Measurements from ENCODE around the gene ATP9A. TPM values are rescaled to one million over a fixed set of nuclear protein-coding genes. Genes with fewer than 3 reads are reported as not detected.

ATP9A gene
- total RNA-seq (2013; cell fraction: nucleolus; rRNA removed) = 0.07 and 0.13 TPM in 2 replicates
- total RNA-seq (2014; rRNA removed) = 0.11 TPM in 2 replicates
- total RNA-seq (2014; rRNA removed; fragmentation: Illumina TruSeq; extraction: Trizol) = 0.04 and 0.14 TPM in 2 replicates
- 0.31 and 0.37 TPM in 2 replicates for total RNA-seq (2021)
- polyA plus RNA-seq (2011; ENCODE audit: low read depth) = 0.14 TPM
- 0.81 and 0.98 TPM in 2 replicates for polyA plus RNA-seq (2011; rRNA removed)
- 0.64 and 0.75 TPM in 2 replicates for polyA plus RNA-seq (2011; cell fraction: cytosol; rRNA removed)
- polyA plus RNA-seq (2011; cell fraction: nucleus; rRNA removed) = 0.59 and 1.1 TPM in 2 replicates
- 0.24 and 0.41 TPM in 2 replicates for polyA plus RNA-seq (2012)
- polyA plus RNA-seq (2014; fragmentation: Illumina TruSeq; extraction: Trizol) = 0.10 and 0.16 TPM in 2 replicates
- polyA plus RNA-seq (2014; fragmentation: Nextera tagmentation; extraction: Ambion mirVana) = under 1 TPM; 0.03 to 0.04 TPM
- polyA plus RNA-seq (2014; rRNA removed) = 0.10 and 0.13 TPM in 2 replicates
- polyA plus RNA-seq (2016; fragmentation: Nextera tagmentation; extraction: Ambion mirVana) = under 1 TPM; 0.15 to 0.16 TPM
- 1.1 and 2.3 TPM in 2 replicates for polyA minus RNA-seq (2011; rRNA and poly(A)+ RNA removed)
- 0.52 and 0.80 TPM in 2 replicates for polyA minus RNA-seq (2011; cell fraction: cytosol; rRNA and poly(A)+ RNA removed)
- 0.24 and 0.38 TPM in 2 replicates for polyA minus RNA-seq (2011; cell fraction: nucleus; rRNA and poly(A)+ RNA removed)
- percentile 11 among the genes with signal in this experiment for Bru-seq, nascent RNA
- BruChase-seq, experiment 1, labeled RNA remaining after a 6-hour chase = percentile 9 among the genes with signal in this experiment
- percentile 14 among the genes with signal in this experiment for BruChase-seq, experiment 2, labeled RNA remaining after a 2-hour chase
- long read RNA-seq, experiment 1, partial matches to known transcripts = 1 of 1 reads
- long read RNA-seq, experiment 1, other reads (novel, unspliced or antisense) = 0 of 1 reads
- long read RNA-seq, experiment 2, partial matches to known transcripts = 0 of 4 reads
- long read RNA-seq, experiment 2, other reads (novel, unspliced or antisense) = 4 of 4 reads

GRCh38 chr20:51767867-51768758, at the start of gene ATP9A:
Gene ATP9A, minus strand, starts transcription at chr20:51768390. Its CDS starts 21 bp downstream, at chr20:51768369.
- H3K4me2 ChIP-seq (ENCODE audit: control insufficient read depth, insufficient read depth) = peak within 1 kb of the TSS; percentile 48
- no peaks in the 10 kb centered on the region for H3K79me2 ChIP-seq (ENCODE audit: control insufficient read depth, insufficient read depth, low read length)
- no peaks in the 10 kb centered on the region for H3K4me1 ChIP-seq (ENCODE audit: control insufficient read depth, insufficient read depth, low read length)
- peaks cover 3 to 5% of the 10 kb centered on the region in 2 experiments; a peak in 2 of 4 replicates for H3K27me3 ChIP-seq (replicated peaks in 1 of 2; ENCODE audit: control insufficient read depth in 2 of 2, insufficient read depth in 2 of 2, low read length in 1 of 2)
- ChIA-PET RAD21 (ENCODE audit: unreplicated experiment) (no interaction called here), CTCF (no interaction called here), POLR2A (no interaction called here), SMC1A (ENCODE audit: uncharacterized antibody, unreplicated experiment) (no interaction called here)
- no peak within 1 kb of the TSS for H3K27ac ChIP-seq (ENCODE audit: control insufficient read depth, insufficient read depth)
- H4K20me1 ChIP-seq (ENCODE audit: control insufficient read depth, insufficient read depth) = no peaks in the 10 kb centered on the region
- no peak within 1 kb of the TSS for H3K9ac ChIP-seq (ENCODE audit: control insufficient read depth, insufficient read depth, low read length)
- intact Hi-C loops (cut with micrococcal nuclease; ENCODE audit: unreplicated experiment) = loop anchor here (10.0 kb wide), 1 partner anchor 133 kb away; no protein-coding TSS in a partner anchor
- no peak within 1 kb of the TSS; the same call in 1 of the 2 replicates for H2AFZ ChIP-seq (ENCODE audit: control insufficient read depth, low read depth, low read length)
- WGBS (ENCODE audit: insufficient coverage, insufficient replicate concordance, low lambda C conversion rate, missing lambda C conversion rate) = 10% methylated on average over 20 of the region's 131 CpGs
- FAIRE-seq = no peak
- no peaks in the 10 kb centered on the region for H3K9me3 ChIP-seq (replicated peaks; ENCODE audit: control insufficient read depth, insufficient read depth, low read length)
- no peak for DNase-seq (ENCODE audit: low read depth, low spot score)
- in situ Hi-C loops (cut with MboI) = no loop called here
- no peak within 1 kb of the TSS; the same call in 1 of the 2 replicates for H3K4me3 ChIP-seq
- H3K36me3 ChIP-seq (ENCODE audit: control insufficient read depth in 2 of 2, insufficient read depth in 2 of 2, low read length in 1 of 2) = no peaks in the 10 kb centered on the region
- ATAC-seq = no peak; the same call in 2 of the 3 replicates
- no TSS peak for BruUV-seq (replicated peaks)
- TF ChIP-seq SREBF1 (IDR thresholded peaks at IDR 0.05; ENCODE audit: low read length) (no peak), MAX (IDR thresholded peaks at IDR 0.05; ENCODE audit: low read depth, low read length) (no peak), MLLT1 (IDR thresholded peaks at IDR 0.05) (no peak), SMC3 (IDR thresholded peaks at IDR 0.05; ENCODE audit: borderline replicate concordance, low read length) (no peak), ZNF274 (IDR thresholded peaks at IDR 0.05; ENCODE audit: insufficient read depth, insufficient read length) (no peak), ZNF24 (IDR thresholded peaks at IDR 0.05) (no peak), EGR1 (IDR thresholded peaks at IDR 0.05; ENCODE audit: borderline replicate concordance in 1 of 2, low read depth in 2 of 2, low read length in 2 of 2) (no peak), PKNOX1 (IDR thresholded peaks at IDR 0.05) (no peak), USF1 (IDR thresholded peaks at IDR 0.05; ENCODE audit: borderline replicate concordance, extremely low read length, insufficient read depth, low read depth, low read length) (no peak), EP300 (IDR thresholded peaks at IDR 0.05; ENCODE audit: borderline replicate concordance in 1 of 2, control insufficient read depth in 1 of 2, low read depth in 2 of 2, low read length in 2 of 2) (no peak), E4F1 (IDR thresholded peaks at IDR 0.05; ENCODE audit: borderline replicate concordance, partially characterized antibody) (no peak)

Data from GM12878 (cell line).